ENCODE results near the gene ATP6V1B1.

DNA sequence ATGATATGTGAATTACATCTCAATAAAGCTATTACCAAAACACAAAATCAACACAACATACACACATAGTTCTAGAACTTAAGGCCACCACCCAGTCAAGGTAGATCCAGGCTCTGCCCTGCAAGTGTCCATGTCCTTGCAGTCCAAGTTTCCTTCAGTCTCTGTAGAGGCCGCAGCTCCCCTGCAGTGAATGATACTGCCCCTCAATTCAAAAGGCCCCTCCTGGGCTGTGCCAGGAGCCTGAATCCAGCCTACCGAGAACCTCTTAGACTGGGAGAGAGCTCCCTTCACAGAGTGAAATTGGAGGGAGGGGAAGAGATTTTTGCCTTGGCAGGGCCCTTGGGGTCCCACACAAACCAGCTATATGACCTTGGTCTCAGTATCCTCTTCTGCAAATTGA lies 42.5 kb upstream of the ATP6V1B1 start:
- TF ChIP-seq EP300 (IDR thresholded peaks at IDR 0.05; ENCODE audit: borderline replicate concordance in 1 of 2, control insufficient read depth in 1 of 2, low read depth in 2 of 2, low read length in 2 of 2) (no peak), TAF1 (IDR thresholded peaks at IDR 0.05; ENCODE audit: borderline replicate concordance, low read depth, low read length) (no peak), TCF7 (IDR thresholded peaks at IDR 0.05; ENCODE audit: borderline replicate concordance) (no peak), SIN3A (IDR thresholded peaks at IDR 0.05; ENCODE audit: low read depth, low read length) (no peak), POLR2A (IDR thresholded peaks at IDR 0.05; ENCODE audit: low read depth, low read length) (no peak), HDAC2 (IDR thresholded peaks at IDR 0.05) (no peak), CREM (IDR thresholded peaks at IDR 0.05; ENCODE audit: low read depth) (no peak), RAD21 (IDR thresholded peaks at IDR 0.05; ENCODE audit: insufficient read depth, low read depth, low read length) (no peak), POLR2AphosphoS2 (IDR thresholded peaks at IDR 0.05; ENCODE audit: low read depth, low read length) (no peak), CTCF (IDR thresholded peaks at IDR 0.05 in 2 of 3, conservative IDR thresholded peaks at IDR 0.05 in 1 of 3; ENCODE audit: control insufficient read depth in 2 of 3, extremely low read depth in 1 of 3, insufficient read depth in 1 of 3, low read depth in 3 of 3, low read length in 3 of 3) (no peak)
- TF ChIP-seq, protein P1, sequence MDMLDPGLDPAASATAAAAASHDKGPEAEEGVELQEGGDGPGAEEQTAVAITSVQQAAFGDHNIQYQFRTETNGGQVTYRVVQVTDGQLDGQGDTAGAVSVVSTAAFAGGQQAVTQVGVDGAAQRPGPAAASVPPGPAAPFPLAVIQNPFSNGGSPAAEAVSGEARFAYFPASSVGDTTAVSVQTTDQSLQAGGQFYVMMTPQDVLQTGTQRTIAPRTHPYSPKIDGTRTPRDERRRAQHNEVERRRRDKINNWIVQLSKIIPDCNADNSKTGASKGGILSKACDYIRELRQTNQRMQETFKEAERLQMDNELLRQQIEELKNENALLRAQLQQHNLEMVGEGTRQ (IDR thresholded peaks at IDR 0.05; ENCODE audit: borderline replicate concordance, low read depth, low read length), result no peak
- TF ChIP-seq, protein P2, sequence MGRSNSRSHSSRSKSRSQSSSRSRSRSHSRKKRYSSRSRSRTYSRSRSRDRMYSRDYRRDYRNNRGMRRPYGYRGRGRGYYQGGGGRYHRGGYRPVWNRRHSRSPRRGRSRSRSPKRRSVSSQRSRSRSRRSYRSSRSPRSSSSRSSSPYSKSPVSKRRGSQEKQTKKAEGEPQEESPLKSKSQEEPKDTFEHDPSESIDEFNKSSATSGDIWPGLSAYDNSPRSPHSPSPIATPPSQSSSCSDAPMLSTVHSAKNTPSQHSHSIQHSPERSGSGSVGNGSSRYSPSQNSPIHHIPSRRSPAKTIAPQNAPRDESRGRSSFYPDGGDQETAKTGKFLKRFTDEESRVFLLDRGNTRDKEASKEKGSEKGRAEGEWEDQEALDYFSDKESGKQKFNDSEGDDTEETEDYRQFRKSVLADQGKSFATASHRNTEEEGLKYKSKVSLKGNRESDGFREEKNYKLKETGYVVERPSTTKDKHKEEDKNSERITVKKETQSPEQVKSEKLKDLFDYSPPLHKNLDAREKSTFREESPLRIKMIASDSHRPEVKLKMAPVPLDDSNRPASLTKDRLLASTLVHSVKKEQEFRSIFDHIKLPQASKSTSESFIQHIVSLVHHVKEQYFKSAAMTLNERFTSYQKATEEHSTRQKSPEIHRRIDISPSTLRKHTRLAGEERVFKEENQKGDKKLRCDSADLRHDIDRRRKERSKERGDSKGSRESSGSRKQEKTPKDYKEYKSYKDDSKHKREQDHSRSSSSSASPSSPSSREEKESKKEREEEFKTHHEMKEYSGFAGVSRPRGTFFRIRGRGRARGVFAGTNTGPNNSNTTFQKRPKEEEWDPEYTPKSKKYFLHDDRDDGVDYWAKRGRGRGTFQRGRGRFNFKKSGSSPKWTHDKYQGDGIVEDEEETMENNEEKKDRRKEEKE (IDR thresholded peaks at IDR 0.05), result no peak

Data from GM12878 (cell line).